ENCODE results near the gene SH3RF1. TPM values are rescaled to one million over a fixed set of nuclear protein-coding genes. Genes with fewer than 3 reads are reported as not detected.

The SH3RF1 gene
- total and polyA plus RNA-seq, 8 donors: 4.0 to 30.6 (median 12.7) TPM

GRCh38 chr4:169050881-169051760 lies 219.6 kb downstream of the SH3RF1 start:
- Histone ChIP-seq H3K9me3 (no peaks in the 10 kb centered on the region), H3K36me3 (no peaks in the 10 kb centered on the region), H3K4me1 (no peaks in the 10 kb centered on the region), H3K27me3 (no peaks in the 10 kb centered on the region), H3K4me3 (no peak overlapping the region), H3K27ac (no peak overlapping the region)
- ATAC-seq (no peak), FAIRE-seq (no peak), DNase-seq (no peak)
- TF ChIP-seq, protein P1, sequence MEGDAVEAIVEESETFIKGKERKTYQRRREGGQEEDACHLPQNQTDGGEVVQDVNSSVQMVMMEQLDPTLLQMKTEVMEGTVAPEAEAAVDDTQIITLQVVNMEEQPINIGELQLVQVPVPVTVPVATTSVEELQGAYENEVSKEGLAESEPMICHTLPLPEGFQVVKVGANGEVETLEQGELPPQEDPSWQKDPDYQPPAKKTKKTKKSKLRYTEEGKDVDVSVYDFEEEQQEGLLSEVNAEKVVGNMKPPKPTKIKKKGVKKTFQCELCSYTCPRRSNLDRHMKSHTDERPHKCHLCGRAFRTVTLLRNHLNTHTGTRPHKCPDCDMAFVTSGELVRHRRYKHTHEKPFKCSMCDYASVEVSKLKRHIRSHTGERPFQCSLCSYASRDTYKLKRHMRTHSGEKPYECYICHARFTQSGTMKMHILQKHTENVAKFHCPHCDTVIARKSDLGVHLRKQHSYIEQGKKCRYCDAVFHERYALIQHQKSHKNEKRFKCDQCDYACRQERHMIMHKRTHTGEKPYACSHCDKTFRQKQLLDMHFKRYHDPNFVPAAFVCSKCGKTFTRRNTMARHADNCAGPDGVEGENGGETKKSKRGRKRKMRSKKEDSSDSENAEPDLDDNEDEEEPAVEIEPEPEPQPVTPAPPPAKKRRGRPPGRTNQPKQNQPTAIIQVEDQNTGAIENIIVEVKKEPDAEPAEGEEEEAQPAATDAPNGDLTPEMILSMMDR (IDR thresholded peaks at IDR 0.05): no peak
- WGBS, 2 donors: 77 to 84% methylated on average over 9 of the region's 9 CpGs
- intact Hi-C loops (cut with DNase I): no loop called here

DNA sequence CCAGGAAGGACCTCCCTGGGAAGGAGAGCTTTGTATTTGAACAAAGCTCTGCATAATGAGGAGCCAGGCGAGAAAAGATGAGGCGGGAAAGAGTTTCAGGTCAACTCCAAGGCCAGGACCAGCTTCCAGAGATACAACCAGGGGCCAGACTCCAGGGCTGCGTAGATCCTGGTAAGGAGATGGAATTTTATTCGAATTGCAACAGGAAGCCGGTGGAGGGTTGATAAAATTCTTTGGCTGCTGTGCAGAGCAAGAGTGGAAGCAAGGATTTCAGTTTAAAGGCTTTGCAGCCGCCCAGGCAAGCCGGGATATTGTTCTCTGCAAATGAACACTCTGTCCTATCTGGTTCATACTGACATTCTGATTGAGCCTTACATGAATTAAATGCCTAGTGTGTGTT lies 220.5 kb downstream of the SH3RF1 start:
- H3K4me1 ChIP-seq: no peaks in the 10 kb centered on the region
- WGBS, 2 donors: 72 to 75% methylated on average over 7 of the region's 7 CpGs
- H3K27ac ChIP-seq: no peak overlapping the region
- H3K9me3 ChIP-seq: no peaks in the 10 kb centered on the region
- no peak for ATAC-seq
- H3K4me3 ChIP-seq: no peak overlapping the region
- H3K27me3 ChIP-seq: no peaks in the 10 kb centered on the region
- no peaks in the 10 kb centered on the region for H3K36me3 ChIP-seq
- TF ChIP-seq, protein P1 (IDR thresholded peaks at IDR 0.05): no peak
- FAIRE-seq: no peak
- DNase-seq: no peak
- intact Hi-C loops (cut with DNase I): no loop called here

GRCh38 chr4:169048868-169049414 lies 221.8 kb downstream of the SH3RF1 start:
- Histone ChIP-seq H3K9me3 (no peaks in the 10 kb centered on the region), H3K27me3 (no peaks in the 10 kb centered on the region), H3K4me1 (no peaks in the 10 kb centered on the region), H3K36me3 (no peaks in the 10 kb centered on the region), H3K27ac (no peak overlapping the region), H3K4me3 (no peak overlapping the region)
- intact Hi-C loops (cut with DNase I): no loop called here
- FAIRE-seq (no peak), ATAC-seq (no peak), DNase-seq (no peak)
- WGBS, 2 donors: 94 to 97% methylated on average over 9 of the region's 9 CpGs
- TF ChIP-seq, protein P1 (IDR thresholded peaks at IDR 0.05): no peak

- H3K27me3 ChIP-seq: no peaks in the 10 kb centered on the region
- intact Hi-C loops (cut with DNase I): no loop called here
Measured at GRCh38 chr4:169047956-169048355, 222.8 kb downstream of the SH3RF1 start.

More at GRCh38 chr4:169047956-169048355, 222.8 kb downstream of the SH3RF1 start:
- 80 to 87% methylated on average over 4 of the region's 4 CpGs for WGBS, 2 donors
- H3K36me3 ChIP-seq: no peaks in the 10 kb centered on the region
- H3K9me3 ChIP-seq: no peaks in the 10 kb centered on the region
- ATAC-seq (no peak), DNase-seq (no peak), FAIRE-seq (no peak)
- TF ChIP-seq, protein P1 (IDR thresholded peaks at IDR 0.05): no peak
- H3K27ac ChIP-seq: no peak overlapping the region
- no peaks in the 10 kb centered on the region for H3K4me1 ChIP-seq
- H3K4me3 ChIP-seq: no peak overlapping the region

All from pancreas (tissue), 10 donors.